ENCODE data around the gene BIN2. TPM values are rescaled to one million over a fixed set of nuclear protein-coding genes. Genes with fewer than 3 reads are reported as not detected.

BIN2 gene
- total RNA-seq, 1 experiment from 2014 or later, result 0.20 TPM

- TF ChIP-seq FOXP1 (CRISPR knock-in tag; IDR thresholded peaks at IDR 0.05; ENCODE audit: borderline replicate concordance) (no peak), NFATC4 (CRISPR knock-in tag; IDR thresholded peaks at IDR 0.05) (no peak), SOX15 (CRISPR knock-in tag; IDR thresholded peaks at IDR 0.05) (no peak), SP1 (CRISPR knock-in tag; conservative IDR thresholded peaks at IDR 0.05) (no peak), NFE2L1 (CRISPR knock-in tag; IDR thresholded peaks at IDR 0.05) (no peak), ZBTB21 (CRISPR knock-in tag; IDR thresholded peaks at IDR 0.05; ENCODE audit: borderline replicate concordance) (no peak), TCF7 (CRISPR knock-in tag; IDR thresholded peaks at IDR 0.05; ENCODE audit: low read depth) (no peak)
- TF ChIP-seq, protein P1, sequence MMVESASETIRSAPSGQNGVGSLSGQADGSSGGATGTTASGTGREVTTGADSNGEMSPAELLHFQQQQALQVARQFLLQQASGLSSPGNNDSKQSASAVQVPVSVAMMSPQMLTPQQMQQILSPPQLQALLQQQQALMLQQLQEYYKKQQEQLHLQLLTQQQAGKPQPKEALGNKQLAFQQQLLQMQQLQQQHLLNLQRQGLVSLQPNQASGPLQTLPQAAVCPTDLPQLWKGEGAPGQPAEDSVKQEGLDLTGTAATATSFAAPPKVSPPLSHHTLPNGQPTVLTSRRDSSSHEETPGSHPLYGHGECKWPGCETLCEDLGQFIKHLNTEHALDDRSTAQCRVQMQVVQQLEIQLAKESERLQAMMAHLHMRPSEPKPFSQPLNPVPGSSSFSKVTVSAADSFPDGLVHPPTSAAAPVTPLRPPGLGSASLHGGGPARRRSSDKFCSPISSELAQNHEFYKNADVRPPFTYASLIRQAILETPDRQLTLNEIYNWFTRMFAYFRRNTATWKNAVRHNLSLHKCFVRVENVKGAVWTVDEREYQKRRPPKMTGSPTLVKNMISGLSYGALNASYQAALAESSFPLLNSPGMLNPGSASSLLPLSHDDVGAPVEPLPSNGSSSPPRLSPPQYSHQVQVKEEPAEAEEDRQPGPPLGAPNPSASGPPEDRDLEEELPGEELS (CRISPR knock-in tag; IDR thresholded peaks at IDR 0.05), result no peak
Measured at GRCh38 chr12:51238037-51238509, 85.9 kb downstream of the BIN2 start (continued).

DNA sequence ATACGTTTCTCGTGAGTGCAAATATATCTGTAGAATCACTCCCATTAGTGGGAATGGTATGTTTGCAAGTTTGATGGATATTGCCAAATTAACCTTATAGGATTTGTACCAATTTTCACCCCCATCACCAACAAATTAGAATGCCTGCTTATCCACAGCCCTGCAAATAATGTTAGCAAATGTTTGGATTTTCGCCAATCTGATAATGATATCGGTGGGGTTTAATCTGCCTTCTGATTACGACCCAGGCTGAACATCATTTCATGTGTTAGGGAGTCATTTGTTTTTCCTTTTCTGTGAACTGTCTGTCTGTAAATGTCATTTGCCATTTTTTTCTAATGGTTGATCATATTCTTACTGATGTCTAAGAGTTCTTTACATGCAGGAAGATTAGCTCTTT is 89.4 kb downstream of the BIN2 start:
- 0 out of 2 replicates have a peak, but pooled peaks cover 3% of the 10 kb centered on the region for H3K9me3 Mint-ChIP-seq
- TF ChIP-seq, protein P2, sequence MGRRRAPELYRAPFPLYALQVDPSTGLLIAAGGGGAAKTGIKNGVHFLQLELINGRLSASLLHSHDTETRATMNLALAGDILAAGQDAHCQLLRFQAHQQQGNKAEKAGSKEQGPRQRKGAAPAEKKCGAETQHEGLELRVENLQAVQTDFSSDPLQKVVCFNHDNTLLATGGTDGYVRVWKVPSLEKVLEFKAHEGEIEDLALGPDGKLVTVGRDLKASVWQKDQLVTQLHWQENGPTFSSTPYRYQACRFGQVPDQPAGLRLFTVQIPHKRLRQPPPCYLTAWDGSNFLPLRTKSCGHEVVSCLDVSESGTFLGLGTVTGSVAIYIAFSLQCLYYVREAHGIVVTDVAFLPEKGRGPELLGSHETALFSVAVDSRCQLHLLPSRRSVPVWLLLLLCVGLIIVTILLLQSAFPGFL (CRISPR knock-in tag; IDR thresholded peaks at IDR 0.05; ENCODE audit: borderline replicate concordance), result no peak
- TF ChIP-seq TEAD4 (CRISPR knock-in tag; IDR thresholded peaks at IDR 0.05), result no peak
- no peak for TF ChIP-seq ZNF425 (CRISPR knock-in tag; conservative IDR thresholded peaks at IDR 0.05)
- TF ChIP-seq KAT7 (CRISPR knock-in tag; IDR thresholded peaks at IDR 0.05; ENCODE audit: borderline replicate concordance), result no peak
- no peak for TF ChIP-seq RORB (CRISPR knock-in tag; IDR thresholded peaks at IDR 0.05)
- no peak for TF ChIP-seq NFATC4 (CRISPR knock-in tag; IDR thresholded peaks at IDR 0.05)
- TF ChIP-seq NR2C2 (CRISPR knock-in tag; IDR thresholded peaks at IDR 0.05), result no peak
- TF ChIP-seq FOXP1 (CRISPR knock-in tag; IDR thresholded peaks at IDR 0.05; ENCODE audit: borderline replicate concordance), result no peak
- no peak for TF ChIP-seq MXD4 (CRISPR knock-in tag; IDR thresholded peaks at IDR 0.05; ENCODE audit: borderline replicate concordance)
- no peak for TF ChIP-seq PRRX2 (CRISPR knock-in tag; IDR thresholded peaks at IDR 0.05)
- TF ChIP-seq TEAD1 (CRISPR knock-in tag; IDR thresholded peaks at IDR 0.05), result no peak
- TF ChIP-seq, protein P3, sequence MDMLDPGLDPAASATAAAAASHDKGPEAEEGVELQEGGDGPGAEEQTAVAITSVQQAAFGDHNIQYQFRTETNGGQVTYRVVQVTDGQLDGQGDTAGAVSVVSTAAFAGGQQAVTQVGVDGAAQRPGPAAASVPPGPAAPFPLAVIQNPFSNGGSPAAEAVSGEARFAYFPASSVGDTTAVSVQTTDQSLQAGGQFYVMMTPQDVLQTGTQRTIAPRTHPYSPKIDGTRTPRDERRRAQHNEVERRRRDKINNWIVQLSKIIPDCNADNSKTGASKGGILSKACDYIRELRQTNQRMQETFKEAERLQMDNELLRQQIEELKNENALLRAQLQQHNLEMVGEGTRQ (CRISPR knock-in tag; IDR thresholded peaks at IDR 0.05), result no peak
- no peak for TF ChIP-seq NR1H2 (CRISPR knock-in tag; IDR thresholded peaks at IDR 0.05)
- ChIA-PET POLR2A (no interaction called here), CTCF (no interaction called here)
- no peak for DNase-seq (ENCODE audit: low spot score)
- H3K4me1 Mint-ChIP-seq, result peaks cover 7% of the 10 kb centered on the region
- ATAC-seq, result no peak
- no peaks in the 10 kb centered on the region for H3K36me3 Mint-ChIP-seq
- H3K27ac Mint-ChIP-seq, result no peak overlapping the region
- no peak overlapping the region for H3K4me3 Mint-ChIP-seq
- no peaks in the 10 kb centered on the region for H3K27me3 Mint-ChIP-seq (ENCODE audit: low read depth)

DNA sequence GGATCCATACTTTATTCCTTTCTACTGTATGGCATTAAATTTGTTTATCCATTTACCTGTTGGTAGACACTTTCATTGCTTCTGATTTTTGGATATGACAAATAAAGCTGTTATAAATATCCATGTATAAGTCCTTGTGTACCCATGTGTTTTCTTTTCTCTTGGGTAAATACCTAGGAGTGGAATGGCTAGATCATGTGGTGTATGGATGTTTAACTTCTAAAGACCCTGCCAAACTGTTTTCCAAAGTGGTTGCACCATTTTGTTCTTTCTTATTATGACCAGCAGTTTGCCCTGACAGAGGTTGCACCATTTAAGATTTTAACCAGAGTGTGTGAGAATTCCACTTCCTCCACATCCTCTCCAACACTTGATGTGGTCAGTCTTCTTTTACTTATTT is 91.3 kb downstream of the BIN2 start:
- ChIA-PET POLR2A (no interaction called here), CTCF (interaction anchor here (1.2 kb wide), 1 partner anchor 109 kb away, joined by 4 read pairs; no protein-coding TSS in a partner anchor)
- Mint-ChIP-seq H3K27me3 (ENCODE audit: low read depth) (no peaks in the 10 kb centered on the region), H3K4me3 (no peak overlapping the region), H3K9me3 (0 out of 2 replicates have a peak, but pooled peaks cover 3% of the 10 kb centered on the region), H3K4me1 (no peaks in the 10 kb centered on the region), H3K36me3 (no peaks in the 10 kb centered on the region), H3K27ac (no peak overlapping the region)
- ATAC-seq (no peak), DNase-seq (ENCODE audit: low spot score) (no peak)
- TF ChIP-seq EMX1 (CRISPR knock-in tag; IDR thresholded peaks at IDR 0.05) (no peak), JAZF1 (CRISPR knock-in tag; IDR thresholded peaks at IDR 0.05) (no peak), ZNF317 (CRISPR knock-in tag; IDR thresholded peaks at IDR 0.05; ENCODE audit: borderline replicate concordance, low read depth) (no peak), ATF1 (CRISPR knock-in tag; IDR thresholded peaks at IDR 0.05) (no peak), TEAD4 (CRISPR knock-in tag; IDR thresholded peaks at IDR 0.05) (no peak), AR (CRISPR knock-in tag; IDR thresholded peaks at IDR 0.05) (no peak)
- TF ChIP-seq, protein P4, sequence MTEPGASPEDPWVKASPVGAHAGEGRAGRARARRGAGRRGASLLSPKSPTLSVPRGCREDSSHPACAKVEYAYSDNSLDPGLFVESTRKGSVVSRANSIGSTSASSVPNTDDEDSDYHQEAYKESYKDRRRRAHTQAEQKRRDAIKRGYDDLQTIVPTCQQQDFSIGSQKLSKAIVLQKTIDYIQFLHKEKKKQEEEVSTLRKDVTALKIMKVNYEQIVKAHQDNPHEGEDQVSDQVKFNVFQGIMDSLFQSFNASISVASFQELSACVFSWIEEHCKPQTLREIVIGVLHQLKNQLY (CRISPR knock-in tag; IDR thresholded peaks at IDR 0.05), result no peak

All from WTC11 (cell line).